NCI-H345 treated with DMSO at 0.1 percent for 48 hours (cell line): ENCODE data around the gene LSS.
"Not testable (repeated sequence)": the region's sequence is repeated elsewhere in the genome, so short reads cannot be mapped to it uniquely, and the experiment has no call there.

ENCODE experiments used
- DNase-seq: peaks from one replicate; lab custom pipeline; 2025; ENCODE audit not compliant: unreplicated experiment; lab: John Stamatoyannopoulos, UW

Gene LSS

DNA sequence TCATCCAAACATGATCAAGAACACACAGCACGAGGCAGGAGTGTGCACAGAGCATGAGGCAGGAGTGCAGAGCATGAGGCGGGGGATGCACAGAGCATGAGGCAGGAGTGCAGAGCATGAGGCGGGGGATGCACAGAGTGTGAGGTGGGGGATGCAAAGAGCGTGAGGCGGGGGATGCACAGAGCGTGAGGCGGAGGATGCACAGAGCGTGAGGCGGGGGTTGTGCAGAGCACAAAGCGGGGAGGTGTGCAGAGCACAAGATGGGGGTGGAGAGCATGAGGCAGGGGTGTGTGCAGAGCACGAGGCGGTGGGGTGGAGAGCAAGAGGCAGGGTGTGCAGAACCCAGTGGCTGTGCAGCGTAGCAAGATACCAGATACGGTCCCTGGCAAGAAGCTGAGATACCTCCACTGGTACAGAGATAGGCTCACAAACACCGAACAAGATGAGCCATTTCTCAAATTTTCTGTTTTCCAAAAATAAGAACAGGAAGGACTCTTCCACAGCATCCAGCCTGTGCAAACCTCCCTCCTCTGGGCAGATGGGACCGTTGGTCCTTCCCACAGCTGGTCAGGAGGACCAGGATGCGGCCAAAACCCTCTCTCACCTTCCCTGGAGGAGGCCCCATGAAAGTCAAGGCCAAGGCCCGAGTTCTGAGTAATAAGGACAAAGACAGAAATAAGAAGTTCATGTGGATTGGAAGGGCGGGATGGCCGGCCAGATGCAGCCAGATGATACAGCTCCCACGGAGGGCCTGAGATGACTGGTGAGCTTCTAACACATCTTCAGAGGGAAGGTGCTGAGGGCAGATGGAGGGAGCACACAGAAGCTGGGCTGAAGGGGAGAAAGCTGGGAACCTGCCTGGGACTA is 56.3 kb downstream of the LSS start:
- no peak for DNase-seq

GRCh38 chr21:46171585-46171984 is 57.0 kb downstream of the LSS start:
- no peak for DNase-seq

DNA sequence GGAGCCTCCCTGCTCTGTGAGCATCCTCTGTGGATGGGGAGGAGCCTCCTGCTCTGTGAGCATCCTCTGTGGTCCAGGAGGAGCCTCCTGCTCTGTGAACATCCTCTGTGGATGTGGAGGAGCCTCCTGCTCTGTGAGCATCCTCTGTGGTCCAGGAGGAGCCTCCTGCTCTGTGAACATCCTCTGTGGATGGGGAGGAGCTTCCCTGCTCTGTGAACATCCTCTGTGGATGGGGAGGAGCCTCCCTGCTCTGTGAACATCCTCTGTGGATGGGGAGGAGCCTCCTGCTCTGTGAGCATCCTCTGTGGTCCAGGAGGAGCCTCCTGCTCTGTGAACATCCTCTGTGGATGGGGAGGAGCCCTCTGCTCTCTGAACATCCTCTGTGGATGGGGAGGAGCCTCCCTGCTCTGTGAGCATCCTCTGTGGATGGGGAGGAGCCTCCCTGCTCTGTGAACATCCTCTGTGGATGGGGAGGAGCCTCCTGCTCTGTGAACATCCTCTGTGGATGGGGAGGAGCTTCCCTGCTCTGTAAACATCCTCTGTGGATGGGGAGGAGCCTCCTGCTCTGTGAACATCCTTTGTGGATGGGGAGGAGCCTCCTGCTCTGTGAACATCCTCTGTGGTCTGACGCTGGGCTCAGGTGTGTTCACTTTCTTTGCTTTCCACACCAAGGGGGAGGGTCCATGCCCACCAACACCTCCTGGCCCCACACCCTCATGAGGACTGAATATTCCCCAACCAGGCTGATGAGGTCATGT is 58.0 kb downstream of the LSS start:
- not testable (repeated sequence) for DNase-seq

DNA sequence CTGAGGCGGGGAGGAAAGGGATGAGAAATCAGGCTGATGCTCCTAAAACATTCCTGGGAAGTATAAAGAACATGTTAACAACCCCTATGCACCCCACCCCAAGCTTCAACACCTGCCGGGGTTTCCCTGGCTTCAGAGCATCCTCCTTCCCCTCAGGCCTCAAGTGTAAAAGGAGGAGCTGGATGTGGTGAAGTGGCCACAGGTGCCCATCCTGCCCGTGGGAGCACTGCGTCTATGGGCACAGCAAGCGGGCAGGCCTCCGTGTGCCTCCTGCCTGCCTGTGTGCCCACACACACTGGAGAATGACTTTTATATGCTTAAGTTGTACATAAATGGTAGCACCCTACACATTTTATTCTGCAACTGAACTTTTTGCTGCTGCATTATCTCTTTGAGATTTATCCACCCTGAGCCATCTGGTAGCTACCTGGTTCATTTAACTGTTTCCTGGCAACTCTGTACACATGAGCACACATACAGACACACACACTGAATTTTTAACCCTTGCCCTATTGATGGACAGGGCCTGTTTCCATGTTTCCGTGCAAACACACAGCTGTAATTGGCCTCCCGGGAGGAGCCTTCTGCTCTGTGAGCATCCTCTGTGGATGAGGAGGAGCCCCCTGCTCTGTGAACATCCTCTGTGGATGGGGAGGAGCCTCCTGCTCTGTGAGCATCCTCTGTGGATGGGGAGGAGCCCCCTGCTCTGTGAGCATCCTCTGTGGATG is 59.8 kb downstream of the LSS start:
- no peak for DNase-seq

DNA sequence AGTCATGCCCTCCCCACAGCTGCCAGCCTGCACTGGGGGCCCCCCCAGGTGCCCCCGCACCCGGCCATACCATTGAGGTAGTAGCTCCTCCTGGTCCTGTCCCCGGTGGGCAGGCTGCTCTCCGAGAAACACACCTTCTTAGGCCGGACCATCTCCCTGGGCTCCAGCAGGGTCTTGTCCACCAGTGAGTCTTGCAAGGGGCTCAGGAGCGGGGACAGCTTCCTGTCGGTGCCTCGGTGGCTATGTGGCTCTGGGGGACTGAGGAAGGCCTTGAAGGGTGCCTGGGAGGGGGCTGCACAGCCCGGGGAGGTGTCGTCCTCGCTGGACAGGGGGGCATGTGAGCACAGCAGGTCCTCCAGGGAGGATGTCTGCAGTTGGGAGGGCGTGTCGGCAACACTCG is 60.3 kb downstream of the LSS start:
- DNase-seq: no peak

DNA sequence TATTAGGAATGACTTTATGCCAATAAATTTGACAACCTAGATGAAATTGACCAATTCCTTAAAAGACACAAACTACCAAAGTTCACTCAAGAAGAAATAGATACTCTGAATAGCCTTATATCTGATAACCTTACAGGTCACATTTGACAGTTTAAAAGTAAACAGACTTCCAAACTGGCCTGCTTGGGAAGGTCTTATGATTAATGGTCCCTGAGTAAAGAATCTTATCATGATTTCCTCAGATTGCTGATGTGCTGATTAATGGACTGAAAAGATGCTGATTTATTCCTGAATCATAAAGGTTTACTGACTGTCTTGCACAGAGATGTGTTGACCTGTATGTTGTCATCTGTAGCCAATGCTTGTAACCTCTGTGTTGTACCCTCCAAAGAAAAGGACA is 63.5 kb downstream of the LSS start:
- no peak for DNase-seq

DNA sequence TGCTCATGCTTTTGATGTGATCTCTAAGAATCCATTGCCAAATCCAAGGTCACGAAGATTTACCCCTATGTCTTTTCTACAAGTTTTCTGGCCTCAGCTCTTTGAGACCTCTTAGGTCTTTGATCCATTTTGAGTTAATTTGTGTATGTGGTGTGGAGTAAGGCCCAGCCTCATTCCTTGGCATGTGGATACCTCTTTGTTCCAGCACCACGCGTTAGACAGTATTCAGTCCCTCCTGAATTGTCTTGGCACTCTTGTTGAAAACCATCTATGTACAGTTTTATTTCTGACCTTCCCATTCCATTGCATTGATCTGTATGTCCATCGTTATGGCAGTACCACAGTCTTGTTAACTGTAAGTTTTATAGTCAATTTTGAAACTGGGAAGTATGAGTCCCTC is 65.2 kb downstream of the LSS start:
- no peak for DNase-seq

DNA sequence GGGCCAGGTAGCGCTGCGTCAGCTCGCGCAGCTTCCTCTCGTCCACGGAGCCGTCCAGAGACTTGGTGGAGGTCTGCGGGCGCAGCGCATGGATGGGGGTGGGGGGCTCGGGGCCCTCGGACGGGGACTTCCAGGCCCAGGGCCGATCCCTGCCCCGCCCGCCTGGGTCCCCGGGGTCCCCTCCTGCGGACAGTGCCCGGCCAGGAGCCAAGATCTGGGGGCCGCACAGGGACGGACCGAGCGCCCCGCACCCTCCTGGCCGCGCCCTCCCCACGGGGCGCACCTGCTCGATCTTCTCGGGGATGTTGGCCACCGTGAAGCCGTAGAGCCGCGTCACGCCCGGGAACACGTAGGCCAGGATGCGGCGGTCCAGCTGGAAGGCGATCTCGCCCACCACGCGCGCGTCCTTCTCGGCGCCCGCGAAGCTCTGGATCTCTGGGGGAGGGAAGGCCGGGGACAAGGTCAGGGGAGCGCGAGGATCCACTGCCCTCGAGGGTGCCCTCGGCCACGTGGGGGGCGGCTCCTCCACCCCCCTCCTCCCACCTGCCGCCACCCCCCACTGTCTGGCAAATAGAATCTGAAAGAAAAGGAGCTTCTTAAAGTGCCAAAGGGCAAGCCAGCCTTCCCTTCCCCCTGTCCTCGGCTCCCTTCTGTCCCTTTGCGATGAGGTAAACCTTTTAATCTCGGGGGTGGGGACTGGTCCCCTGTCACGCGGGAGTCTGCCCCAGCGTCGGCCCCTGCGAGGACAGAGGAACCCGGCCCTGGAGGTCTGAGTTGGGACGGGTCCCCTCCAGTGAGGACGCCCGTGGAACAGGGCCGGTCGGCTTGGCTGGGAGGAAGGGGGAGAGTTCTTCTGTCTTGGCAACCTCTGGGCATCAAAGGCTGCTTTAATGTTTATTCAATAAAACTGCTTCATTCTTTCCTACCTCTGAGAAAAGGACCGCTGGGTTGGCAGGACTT is 66.7 kb downstream of the LSS start:
- no peak for DNase-seq

- DNase-seq: no peak
Observed at GRCh38 chr21:46160907-46161632, 67.5 kb downstream of the LSS start.

- DNase-seq: no peak
Observed at GRCh38 chr21:46160657-46160906, 68.0 kb downstream of the LSS start.

DNA sequence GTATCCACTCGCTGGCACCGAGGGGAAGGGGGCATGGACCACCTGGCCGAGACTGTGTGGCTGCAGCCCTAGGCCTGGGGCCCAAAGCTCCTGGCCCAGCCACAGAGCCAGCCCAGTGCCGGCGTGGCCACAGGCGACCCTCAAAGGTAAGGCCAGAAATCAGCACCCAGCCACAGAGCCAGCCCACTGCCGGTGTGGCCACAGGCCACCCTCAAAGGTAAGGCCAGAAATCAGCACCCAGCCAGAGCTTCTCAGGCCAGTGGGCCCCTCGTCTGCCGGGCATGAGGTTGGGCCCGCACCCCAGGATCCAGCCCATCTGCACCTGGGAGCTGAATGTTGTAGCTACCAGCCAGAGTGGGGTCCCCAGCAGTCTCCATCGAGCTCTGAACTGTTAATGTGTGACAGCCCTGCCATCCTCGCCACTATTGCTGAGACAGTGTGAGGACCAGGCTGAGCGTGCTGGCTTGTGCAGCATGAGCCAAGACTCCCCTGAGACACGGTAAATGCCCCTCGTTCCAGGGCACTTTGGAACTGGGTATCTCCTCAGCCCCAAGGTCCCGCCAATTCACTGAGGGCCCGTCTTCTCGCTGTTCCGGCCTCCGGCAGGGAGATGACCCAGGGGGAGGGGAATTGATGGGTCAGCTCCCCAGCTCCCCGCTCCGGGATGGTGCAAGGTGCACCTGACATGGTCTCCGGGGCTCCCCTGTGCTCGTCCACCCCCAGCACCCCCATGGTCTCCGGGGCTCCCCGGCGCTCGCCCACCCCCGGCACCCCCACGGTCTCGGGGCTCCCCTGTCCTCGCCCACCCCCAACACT is 68.5 kb downstream of the LSS start:
- DNase-seq: no peak

DNA sequence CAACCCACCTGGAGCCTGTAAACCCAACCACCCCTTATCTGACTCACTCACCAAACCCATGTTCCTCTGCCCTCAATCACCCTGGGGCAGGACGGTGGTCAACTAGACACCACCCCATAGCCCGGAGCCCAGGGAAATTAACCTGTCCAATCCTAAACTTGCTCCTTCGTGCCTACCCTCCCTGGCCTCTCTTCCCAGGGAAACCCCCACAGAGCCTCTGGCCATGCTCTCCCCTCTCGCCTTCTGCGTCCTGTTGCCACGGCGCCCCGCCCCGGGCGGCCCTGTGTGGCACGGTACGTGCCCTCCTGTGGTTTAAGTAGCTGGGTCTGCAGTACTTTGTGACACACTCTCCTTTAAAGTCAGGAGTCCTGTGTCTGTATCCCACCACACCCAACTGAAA is 69.2 kb downstream of the LSS start:
- DNase-seq: no peak

GRCh38 chr21:46158666-46159300 is 69.8 kb downstream of the LSS start:
- DNase-seq: no peak

- DNase-seq: no peak
Observed at GRCh38 chr21:46157987-46158451, 70.6 kb downstream of the LSS start.

- no peak for DNase-seq
Observed at GRCh38 chr21:46157396-46157986, 71.1 kb downstream of the LSS start.

DNA sequence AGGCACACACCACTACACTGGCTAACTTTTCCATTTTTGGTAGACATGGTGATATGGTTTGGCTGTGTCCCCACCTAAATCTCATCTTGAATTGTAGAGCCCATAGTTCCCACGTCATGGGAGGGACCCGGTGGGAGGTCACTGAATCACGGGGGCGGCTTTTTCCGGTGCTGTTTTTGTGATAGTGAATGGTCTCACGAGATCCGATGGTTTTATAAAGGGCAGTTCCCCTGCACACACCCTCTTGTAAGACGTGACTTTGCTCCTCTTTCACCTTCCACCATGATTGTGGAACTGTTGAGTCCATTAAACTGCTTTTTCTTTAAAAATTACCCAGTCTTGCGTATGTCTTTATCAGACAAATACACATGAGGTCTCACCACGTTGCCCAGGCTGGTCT is 71.9 kb downstream of the LSS start:
- DNase-seq: no peak

- DNase-seq: no peak
Observed at GRCh38 chr21:46156378-46156645, 72.3 kb downstream of the LSS start.

DNA sequence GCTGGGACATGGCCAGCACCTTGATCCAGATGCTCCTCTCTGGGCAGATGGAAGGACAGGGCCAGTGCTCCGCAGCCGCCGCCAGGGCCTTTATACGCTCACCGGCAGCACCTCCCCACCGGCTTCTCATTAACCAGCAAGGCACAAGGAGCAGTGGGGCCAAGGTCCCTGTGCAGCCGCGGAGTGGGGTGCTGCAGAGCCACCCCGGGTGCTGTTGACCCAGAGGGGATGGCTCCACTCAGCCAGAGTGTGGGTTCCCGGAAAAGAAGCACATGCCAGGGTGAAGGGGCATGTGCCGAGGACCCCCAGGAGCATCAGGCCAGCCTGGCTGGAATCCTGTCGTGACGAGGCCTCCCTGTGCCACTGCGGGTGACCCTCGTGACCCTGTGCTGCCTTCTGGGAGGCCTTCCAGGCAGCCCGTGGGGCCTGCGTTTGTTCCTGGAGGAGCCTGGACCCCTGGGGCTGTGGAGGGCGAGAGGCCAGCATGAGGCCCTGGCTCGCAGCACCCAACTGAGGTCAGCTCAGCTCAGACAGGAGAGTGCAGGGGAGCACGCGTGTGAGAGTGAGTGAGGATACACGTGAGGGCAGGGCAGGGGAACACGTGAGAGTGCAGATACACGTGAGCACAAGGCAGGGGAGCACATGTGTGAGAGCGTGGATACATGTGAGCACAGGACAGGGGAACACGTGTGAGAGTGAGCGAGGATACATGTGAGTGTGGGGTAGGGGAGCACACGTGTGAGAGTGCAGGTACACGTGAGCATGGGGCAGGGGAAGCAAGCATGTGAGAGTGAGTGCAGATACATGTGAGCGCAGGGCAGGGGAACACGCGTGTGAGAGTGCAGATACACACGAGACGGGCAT is 72.8 kb downstream of the LSS start, which contains the start of gene FTCD:
TSS of gene FTCD (minus strand) at position 66 of the 864 bp plus-strand sequence. CDS start at position 10, 56 bp downstream.
- no peak for DNase-seq
